GM12865 (cell line): ENCODE measurements around the gene TBRG4.

ENCODE experiments used
- DNase-seq: peaks from one replicate; pipeline ENCODE4 v3.0.0; 2010; ENCODE audit warnings: low read depth
- H3K4me3 ChIP-seq: 2 replicates; pipeline ENCODE4 v1.5.1; 2011; ENCODE audit warnings: mild to moderate bottlenecking, low read depth, low read length, control low read depth
- TF ChIP-seq, protein P1 (sequence below): IDR thresholded peaks from 2 replicates; pipeline ENCODE4 v1.5.1; 2011; ENCODE audit warnings: low read length, control low read depth, low read depth, inconsistent platforms; ENCODE audit not compliant: insufficient read depth; ENCODE audit errors: missing control alignments

The TBRG4 gene

DNA sequence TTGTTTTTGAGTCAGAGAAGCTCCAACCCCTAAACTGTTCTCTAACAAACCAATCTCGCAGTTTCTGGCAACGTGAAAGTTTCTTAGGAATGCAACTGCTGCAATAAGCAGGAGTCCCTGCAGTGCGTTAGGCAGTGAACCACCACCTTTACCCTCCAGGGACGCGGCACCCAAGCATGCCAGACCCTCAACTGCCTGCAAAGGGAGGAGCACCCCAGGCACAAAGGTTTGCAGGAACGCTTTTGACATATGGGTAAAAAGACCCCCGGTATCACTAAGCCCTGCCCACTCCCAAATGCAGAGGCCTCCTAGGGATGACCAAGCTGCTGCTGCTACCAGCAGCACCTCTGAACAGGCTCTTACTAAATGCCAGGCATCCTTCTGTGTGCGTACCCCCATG lies 4.7 kb downstream of the TBRG4 start:
- no peak overlapping the region for H3K4me3 ChIP-seq
- no peak for DNase-seq
- TF ChIP-seq, protein P1, sequence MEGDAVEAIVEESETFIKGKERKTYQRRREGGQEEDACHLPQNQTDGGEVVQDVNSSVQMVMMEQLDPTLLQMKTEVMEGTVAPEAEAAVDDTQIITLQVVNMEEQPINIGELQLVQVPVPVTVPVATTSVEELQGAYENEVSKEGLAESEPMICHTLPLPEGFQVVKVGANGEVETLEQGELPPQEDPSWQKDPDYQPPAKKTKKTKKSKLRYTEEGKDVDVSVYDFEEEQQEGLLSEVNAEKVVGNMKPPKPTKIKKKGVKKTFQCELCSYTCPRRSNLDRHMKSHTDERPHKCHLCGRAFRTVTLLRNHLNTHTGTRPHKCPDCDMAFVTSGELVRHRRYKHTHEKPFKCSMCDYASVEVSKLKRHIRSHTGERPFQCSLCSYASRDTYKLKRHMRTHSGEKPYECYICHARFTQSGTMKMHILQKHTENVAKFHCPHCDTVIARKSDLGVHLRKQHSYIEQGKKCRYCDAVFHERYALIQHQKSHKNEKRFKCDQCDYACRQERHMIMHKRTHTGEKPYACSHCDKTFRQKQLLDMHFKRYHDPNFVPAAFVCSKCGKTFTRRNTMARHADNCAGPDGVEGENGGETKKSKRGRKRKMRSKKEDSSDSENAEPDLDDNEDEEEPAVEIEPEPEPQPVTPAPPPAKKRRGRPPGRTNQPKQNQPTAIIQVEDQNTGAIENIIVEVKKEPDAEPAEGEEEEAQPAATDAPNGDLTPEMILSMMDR = no peak

DNA sequence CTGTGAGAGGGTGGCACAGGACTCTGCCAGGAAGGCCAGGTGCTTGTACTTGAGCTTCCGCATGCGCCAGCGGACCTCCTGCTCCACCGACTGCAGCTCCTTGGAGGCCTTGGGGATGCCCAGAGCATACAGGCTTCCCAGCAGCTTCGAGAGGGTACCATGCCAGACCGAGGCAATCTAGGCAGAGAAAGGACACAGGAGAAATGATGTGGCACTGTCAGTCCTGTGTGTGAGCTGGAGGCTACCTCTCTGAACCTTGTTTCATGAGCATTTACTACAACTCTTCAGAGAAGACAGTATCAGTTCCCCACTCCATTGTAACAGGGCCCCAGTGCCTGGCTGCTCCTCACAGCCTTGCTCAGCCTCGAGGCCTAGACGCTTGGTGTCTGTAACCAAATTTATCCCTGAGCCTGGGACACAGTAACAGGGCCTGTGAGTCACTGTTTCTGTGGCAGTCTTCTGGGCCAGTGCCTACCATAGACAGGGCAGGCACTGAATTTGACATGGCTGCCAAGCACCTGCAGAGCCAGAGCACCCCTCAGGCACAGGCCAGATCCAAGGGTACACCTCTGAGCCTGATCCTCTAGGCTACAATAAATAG lies 5.8 kb downstream of the TBRG4 start:
- H3K4me3 ChIP-seq = no peak overlapping the region
- no peak for DNase-seq
- TF ChIP-seq, protein P1 = no peak

DNA sequence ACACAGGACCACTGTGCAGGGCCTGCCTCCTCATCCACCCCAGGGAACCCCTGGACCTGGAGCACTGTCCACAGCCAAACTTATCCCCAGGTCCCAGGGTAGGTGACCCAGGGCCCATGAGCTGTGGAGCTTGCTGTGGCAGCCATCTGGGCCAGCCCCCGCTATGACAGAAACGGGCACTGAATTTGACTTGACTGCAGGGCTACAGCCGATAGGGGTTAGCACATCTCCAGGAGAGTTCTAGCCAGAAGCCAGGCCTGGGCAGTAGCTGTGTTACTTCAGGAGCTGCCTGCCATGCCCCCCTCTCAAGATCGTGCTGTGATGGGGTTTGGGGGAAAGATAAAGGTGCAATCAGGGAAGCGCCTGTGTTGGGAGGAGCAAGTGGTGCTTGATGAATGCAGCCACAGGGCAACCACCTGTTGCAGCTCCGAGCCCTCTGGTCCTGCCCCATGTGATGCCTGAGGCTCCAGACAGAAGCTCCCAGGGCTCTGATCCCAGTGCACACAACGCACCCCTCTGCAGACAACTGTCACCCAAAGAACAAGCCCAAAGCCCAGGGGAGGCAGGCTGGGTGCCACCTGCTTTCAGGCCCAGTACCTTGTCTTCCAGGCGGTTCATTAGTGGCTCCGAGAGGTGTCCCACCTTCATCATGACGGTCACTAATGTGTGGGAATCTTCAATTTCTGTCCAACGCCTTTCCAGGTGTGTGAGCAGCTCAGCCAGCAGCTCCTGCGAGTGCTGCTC lies 6.5 kb downstream of the TBRG4 start:
- DNase-seq = no peak
- no peak overlapping the region for H3K4me3 ChIP-seq
- TF ChIP-seq, protein P1 = no peak

- H3K4me3 ChIP-seq = no peak overlapping the region
- TF ChIP-seq, protein P1 = no peak
- DNase-seq = no peak
Observed at GRCh38 chr7:45103958-45104843, 7.3 kb downstream of the TBRG4 start.

DNA sequence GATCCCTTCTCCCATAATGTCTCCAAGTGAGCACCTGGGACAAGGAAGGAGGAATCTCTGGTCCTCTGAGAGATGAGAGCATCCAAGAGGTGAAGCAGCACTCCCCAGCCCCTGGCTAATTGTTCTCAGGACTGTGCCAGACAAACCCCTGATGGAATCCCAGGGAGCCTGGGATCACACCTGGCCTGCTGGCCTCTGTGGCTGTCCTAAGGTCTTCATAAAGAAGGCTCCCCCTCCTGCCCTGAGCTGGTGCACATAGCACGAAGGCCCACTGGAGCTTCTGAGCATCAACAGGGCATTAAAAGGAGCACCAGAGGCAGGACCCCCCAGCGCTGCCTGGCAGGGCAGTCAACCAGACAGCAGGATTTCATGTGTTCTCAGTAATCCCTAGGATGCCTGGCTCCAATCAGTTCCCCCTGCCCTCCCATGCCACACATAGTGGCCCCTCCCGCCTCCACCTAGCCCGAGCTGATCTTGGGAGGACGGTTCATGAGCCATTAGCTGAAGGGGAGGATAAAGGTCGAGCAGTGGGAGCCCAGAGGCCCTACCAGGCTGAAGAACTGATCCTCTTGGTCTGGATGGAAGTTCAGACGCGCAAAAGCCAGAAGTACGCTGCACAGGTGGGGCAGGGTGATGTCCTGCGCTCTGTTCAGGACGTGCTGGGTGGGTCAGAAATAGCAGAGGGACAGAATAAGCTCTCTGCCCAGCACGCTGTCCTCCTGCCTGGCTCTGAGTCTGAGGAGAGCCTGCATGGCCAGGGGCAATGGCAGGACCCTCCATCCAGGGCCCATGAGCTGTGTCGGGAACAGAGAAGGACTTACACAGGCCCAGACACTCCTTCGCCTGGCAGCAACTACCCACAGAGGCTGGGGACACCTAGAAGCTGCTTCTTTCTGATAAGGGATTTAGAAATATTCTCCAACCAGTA lies 8.4 kb downstream of the TBRG4 start:
- no peak overlapping the region for H3K4me3 ChIP-seq
- no peak for DNase-seq
- TF ChIP-seq, protein P1 = no peak

- no peak overlapping the region for H3K4me3 ChIP-seq
- no peak for DNase-seq
- TF ChIP-seq, protein P1 = no peak
Observed at GRCh38 chr7:45101748-45102147, 9.7 kb downstream of the TBRG4 start.
